Epidermal melanocyte (primary cell): ENCODE measurements around the gene CCDC9B.

Source experiments
- DNase-seq: peaks from one replicate; pipeline ENCODE4 v3.0.0; 2011; ENCODE audit warnings: low spot score; ENCODE audit not compliant: insufficient read length

Gene CCDC9B

GRCh38 chr15:40345867-40346578 is 5.3 kb upstream of the CCDC9B start:
- DNase-seq, result no peak

- no peak for DNase-seq
These were observed 4.6 kb upstream of the CCDC9B start for GRCh38 chr15:40345225-40345866.

- DNase-seq, result peak; percentile 63
These were observed 3.9 kb upstream of the CCDC9B start for GRCh38 chr15:40344631-40345120.

GRCh38 chr15:40344217-40344616 is 3.5 kb upstream of the CCDC9B start:
- no peak for DNase-seq

- no peak for DNase-seq
These were observed 2.8 kb upstream of the CCDC9B start for GRCh38 chr15:40343512-40343911.

- DNase-seq, result no peak
These were observed 1.9 kb upstream of the CCDC9B start for GRCh38 chr15:40342416-40343320.

- peak; percentile 47 for DNase-seq
These were observed 550 bp downstream of the CCDC9B start for GRCh38 chr15:40340038-40340739.

GRCh38 chr15:40339621-40339945 is 1.2 kb downstream of the CCDC9B start:
- DNase-seq, result no peak

- DNase-seq, result peak; percentile 76
These were observed 1.7 kb downstream of the CCDC9B start for GRCh38 chr15:40338921-40339620.

- DNase-seq, result peak; percentile 64
These were observed 2.6 kb downstream of the CCDC9B start for GRCh38 chr15:40338041-40338657.

GRCh38 chr15:40337597-40337996 is 3.1 kb downstream of the CCDC9B start:
- no peak for DNase-seq

GRCh38 chr15:40336744-40337122 is 4.0 kb downstream of the CCDC9B start:
- no peak for DNase-seq

- no peak for DNase-seq
These were observed 4.6 kb downstream of the CCDC9B start for GRCh38 chr15:40335938-40336743.

GRCh38 chr15:40334941-40335795 is 5.6 kb downstream of the CCDC9B start:
- DNase-seq, result no peak

GRCh38 chr15:40334541-40334940 is 6.2 kb downstream of the CCDC9B start:
- no peak for DNase-seq

GRCh38 chr15:40333922-40334492 is 6.7 kb downstream of the CCDC9B start:
- DNase-seq, result no peak

- no peak for DNase-seq
These were observed 8.5 kb downstream of the CCDC9B start for GRCh38 chr15:40332113-40332781.

GRCh38 chr15:40331637-40332036 is 9.1 kb downstream of the CCDC9B start:
- DNase-seq, result no peak
